Measurements from ENCODE around the gene MEGF11. TPM values are rescaled to one million over a fixed set of nuclear protein-coding genes. Genes with fewer than 3 reads are reported as not detected.
"Not testable (repeated sequence)": the region's sequence is repeated elsewhere in the genome, so short reads cannot be mapped to it uniquely, and the experiment has no call there.

MEGF11 gene
- total RNA-seq, 1 experiment from 2014 or later = 0.09 TPM

DNA sequence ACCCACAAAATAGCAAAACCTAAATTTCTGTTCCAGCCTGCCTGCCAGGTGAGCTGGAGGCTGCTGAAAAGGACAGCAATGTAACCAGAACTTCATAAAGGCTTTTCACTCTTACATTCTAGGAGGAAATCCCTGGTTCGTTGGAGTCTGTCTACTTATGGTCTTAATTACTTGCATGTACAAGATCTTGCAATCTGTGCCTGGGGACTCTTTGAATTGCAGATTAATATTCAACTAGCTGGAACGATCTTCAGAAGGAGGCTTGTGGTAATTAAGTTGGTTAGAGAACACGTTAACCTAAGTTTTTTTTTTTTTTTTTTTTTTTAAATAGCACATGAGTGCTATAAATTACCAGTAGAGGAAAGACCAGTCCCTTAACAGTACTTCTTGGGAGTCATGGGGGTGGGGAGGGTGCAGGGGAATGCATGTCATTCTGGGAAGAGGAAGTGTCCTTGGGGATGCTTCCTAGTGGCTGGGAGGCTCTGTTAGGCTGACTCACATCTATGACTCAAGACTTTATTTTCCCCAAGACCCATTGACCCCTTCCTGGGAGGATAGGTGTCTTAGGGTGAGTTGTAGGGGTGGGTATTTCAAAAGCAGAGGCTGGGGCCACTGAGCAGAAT, 244.5 kb downstream of the MEGF11 start:
- H3K4me3 Mint-ChIP-seq (ENCODE audit: unreplicated experiment) = no peak overlapping the region
- DNase-seq (ENCODE audit: unreplicated experiment) = peak; percentile 54
- H3K9me3 Mint-ChIP-seq (ENCODE audit: unreplicated experiment) = no peaks in the 10 kb centered on the region
- H3K4me1 Mint-ChIP-seq (ENCODE audit: insufficient read depth, unreplicated experiment) = peaks cover 4% of the 10 kb centered on the region
- ChIA-PET CTCF (interaction anchor here (1.2 kb wide), 1 partner anchor 58 kb away, joined by 4 read pairs; no protein-coding TSS in a partner anchor), POLR2A (interaction anchor here (0.6 kb wide), 1 partner anchor 8 kb away, joined by 5 read pairs; no protein-coding TSS in a partner anchor)
- intact Hi-C loops (cut with micrococcal nuclease) = no loop called here
- TF ChIP-seq, protein P1, sequence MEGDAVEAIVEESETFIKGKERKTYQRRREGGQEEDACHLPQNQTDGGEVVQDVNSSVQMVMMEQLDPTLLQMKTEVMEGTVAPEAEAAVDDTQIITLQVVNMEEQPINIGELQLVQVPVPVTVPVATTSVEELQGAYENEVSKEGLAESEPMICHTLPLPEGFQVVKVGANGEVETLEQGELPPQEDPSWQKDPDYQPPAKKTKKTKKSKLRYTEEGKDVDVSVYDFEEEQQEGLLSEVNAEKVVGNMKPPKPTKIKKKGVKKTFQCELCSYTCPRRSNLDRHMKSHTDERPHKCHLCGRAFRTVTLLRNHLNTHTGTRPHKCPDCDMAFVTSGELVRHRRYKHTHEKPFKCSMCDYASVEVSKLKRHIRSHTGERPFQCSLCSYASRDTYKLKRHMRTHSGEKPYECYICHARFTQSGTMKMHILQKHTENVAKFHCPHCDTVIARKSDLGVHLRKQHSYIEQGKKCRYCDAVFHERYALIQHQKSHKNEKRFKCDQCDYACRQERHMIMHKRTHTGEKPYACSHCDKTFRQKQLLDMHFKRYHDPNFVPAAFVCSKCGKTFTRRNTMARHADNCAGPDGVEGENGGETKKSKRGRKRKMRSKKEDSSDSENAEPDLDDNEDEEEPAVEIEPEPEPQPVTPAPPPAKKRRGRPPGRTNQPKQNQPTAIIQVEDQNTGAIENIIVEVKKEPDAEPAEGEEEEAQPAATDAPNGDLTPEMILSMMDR (IDR thresholded peaks at IDR 0.05; ENCODE audit: unreplicated experiment) = no peak
- BruUV-seq (replicated peaks) = no TSS peak
- no peak overlapping the region for H3K27ac Mint-ChIP-seq (ENCODE audit: low read depth, unreplicated experiment)
- peaks cover 34% of the 10 kb centered on the region for H3K27me3 Mint-ChIP-seq (ENCODE audit: insufficient read depth, unreplicated experiment)
- H3K36me3 Mint-ChIP-seq (ENCODE audit: insufficient read depth, unreplicated experiment) = no peaks in the 10 kb centered on the region

DNA sequence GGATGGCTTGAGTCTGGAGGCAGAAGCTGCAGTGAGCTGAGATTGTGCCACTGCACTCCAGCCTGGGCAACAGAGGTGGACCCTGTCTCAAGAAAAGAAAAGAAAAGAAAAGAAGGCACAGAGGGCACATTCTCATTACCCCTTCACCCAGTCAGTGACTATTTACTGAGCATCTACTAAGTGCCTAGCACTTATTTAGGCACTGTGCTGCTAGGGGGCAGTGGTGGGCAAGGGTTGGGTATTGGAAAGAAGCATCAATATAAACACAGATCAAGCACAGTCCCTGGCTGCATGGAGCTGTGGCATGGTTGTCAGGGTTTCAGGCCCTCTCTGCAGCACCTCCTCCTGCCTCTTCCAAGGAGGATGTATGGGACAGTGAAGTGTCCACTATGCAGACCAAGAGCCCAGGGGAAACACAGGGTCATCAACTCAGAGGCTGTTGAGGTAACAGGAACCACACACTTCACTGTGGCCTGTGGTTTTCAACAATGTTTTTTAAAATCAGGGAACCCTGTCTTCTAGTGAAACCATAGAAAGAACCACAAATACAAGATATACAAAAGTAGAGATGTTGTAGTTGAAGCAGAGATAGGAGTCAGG, 245.8 kb downstream of the MEGF11 start:
- POLR2A ChIA-PET = interaction anchor here (0.6 kb wide), 1 partner anchor 641 kb away, joined by 4 read pairs; no protein-coding TSS in a partner anchor
- no TSS peak for BruUV-seq (replicated peaks)
- H3K36me3 Mint-ChIP-seq (ENCODE audit: insufficient read depth, unreplicated experiment) = no peaks in the 10 kb centered on the region
- TF ChIP-seq, protein P1 (IDR thresholded peaks at IDR 0.05; ENCODE audit: unreplicated experiment) = peak; percentile 9
- no peak overlapping the region for H3K4me3 Mint-ChIP-seq (ENCODE audit: unreplicated experiment)
- H3K27ac Mint-ChIP-seq (ENCODE audit: low read depth, unreplicated experiment) = no peak overlapping the region
- no peaks in the 10 kb centered on the region for H3K9me3 Mint-ChIP-seq (ENCODE audit: unreplicated experiment)
- CTCF ChIA-PET = no interaction called here
- H3K27me3 Mint-ChIP-seq (ENCODE audit: insufficient read depth, unreplicated experiment) = peaks cover 25% of the 10 kb centered on the region
- intact Hi-C loops (cut with micrococcal nuclease) = no loop called here
- H3K4me1 Mint-ChIP-seq (ENCODE audit: insufficient read depth, unreplicated experiment) = peaks cover 4% of the 10 kb centered on the region
- DNase-seq (ENCODE audit: unreplicated experiment) = no peak

- no TSS peak for BruUV-seq (replicated peaks)
- TF ChIP-seq, protein P1 (IDR thresholded peaks at IDR 0.05; ENCODE audit: unreplicated experiment) = no peak
- peak; percentile 92 for DNase-seq (ENCODE audit: unreplicated experiment)
- Mint-ChIP-seq H3K36me3 (ENCODE audit: insufficient read depth, unreplicated experiment) (no peaks in the 10 kb centered on the region), H3K4me3 (ENCODE audit: unreplicated experiment) (no peak overlapping the region), H3K4me1 (ENCODE audit: insufficient read depth, unreplicated experiment) (peaks cover 4% of the 10 kb centered on the region), H3K27me3 (ENCODE audit: insufficient read depth, unreplicated experiment) (peaks cover 33% of the 10 kb centered on the region), H3K9me3 (ENCODE audit: unreplicated experiment) (no peaks in the 10 kb centered on the region), H3K27ac (ENCODE audit: low read depth, unreplicated experiment) (no peak overlapping the region)
- ChIA-PET CTCF (no interaction called here), POLR2A (no interaction called here)
- intact Hi-C loops (cut with micrococcal nuclease) = no loop called here
Measured at GRCh38 chr15:66006986-66007385, 246.6 kb downstream of the MEGF11 start.

DNA sequence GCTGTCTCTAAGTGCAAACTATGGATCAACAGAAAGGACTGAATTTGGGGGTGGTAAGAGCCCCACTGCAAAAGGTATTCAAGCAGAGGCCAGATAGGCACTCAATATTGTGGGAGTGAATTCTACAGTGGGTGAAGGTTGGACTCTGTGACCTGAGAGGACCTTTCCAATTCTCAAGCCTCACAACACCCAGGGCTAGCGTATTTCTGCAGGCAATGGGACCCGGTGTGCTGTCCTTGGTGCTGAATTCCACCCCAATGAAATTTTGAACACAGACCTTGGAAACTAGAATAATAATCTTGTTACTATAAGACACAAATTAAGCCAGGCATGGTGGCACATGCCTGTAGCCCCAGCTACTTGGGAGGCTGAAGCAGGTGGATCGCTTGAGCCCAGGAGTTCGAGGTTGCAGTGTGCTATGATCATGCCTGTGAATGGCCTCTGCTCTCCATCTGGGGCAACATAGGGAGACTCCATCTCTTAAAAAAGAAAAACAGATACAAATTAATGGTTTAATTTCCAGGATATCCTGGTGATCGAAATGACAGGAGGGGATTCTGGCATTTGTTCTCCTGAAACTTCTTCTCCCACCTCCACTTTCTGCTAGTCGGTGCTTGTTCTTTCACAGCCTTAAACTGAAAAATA, 248.8 kb downstream of the MEGF11 start:
- ChIA-PET POLR2A (no interaction called here), CTCF (no interaction called here)
- BruUV-seq (replicated peaks) = no TSS peak
- Mint-ChIP-seq H3K4me1 (ENCODE audit: insufficient read depth, unreplicated experiment) (peaks cover 4% of the 10 kb centered on the region), H3K27ac (ENCODE audit: low read depth, unreplicated experiment) (no peak overlapping the region), H3K27me3 (ENCODE audit: insufficient read depth, unreplicated experiment) (peaks cover 45% of the 10 kb centered on the region), H3K4me3 (ENCODE audit: unreplicated experiment) (no peak overlapping the region), H3K9me3 (ENCODE audit: unreplicated experiment) (no peaks in the 10 kb centered on the region), H3K36me3 (ENCODE audit: insufficient read depth, unreplicated experiment) (no peaks in the 10 kb centered on the region)
- peak; percentile 50 for DNase-seq (ENCODE audit: unreplicated experiment)
- intact Hi-C loops (cut with micrococcal nuclease) = loop anchor here (2.0 kb wide), 1 partner anchor 52 kb away; no protein-coding TSS in a partner anchor
- TF ChIP-seq, protein P1 (IDR thresholded peaks at IDR 0.05; ENCODE audit: unreplicated experiment) = no peak

GRCh38 chr15:66003129-66003528, 250.4 kb downstream of the MEGF11 start:
- peaks cover 56% of the 10 kb centered on the region for H3K27me3 Mint-ChIP-seq (ENCODE audit: insufficient read depth, unreplicated experiment)
- H3K36me3 Mint-ChIP-seq (ENCODE audit: insufficient read depth, unreplicated experiment); CTCF ChIA-PET; H3K9me3 Mint-ChIP-seq (ENCODE audit: unreplicated experiment); BruUV-seq (replicated peaks); H3K4me3 Mint-ChIP-seq (ENCODE audit: unreplicated experiment); POLR2A ChIA-PET; H3K4me1 Mint-ChIP-seq (ENCODE audit: insufficient read depth, unreplicated experiment); H3K27ac Mint-ChIP-seq (ENCODE audit: low read depth, unreplicated experiment); DNase-seq (ENCODE audit: unreplicated experiment); intact Hi-C loops (cut with micrococcal nuclease): not testable (repeated sequence)
